A549 treated with GW870086 at 1 μM for 4 hours (cell line): ENCODE results near the gene TLCD1. TPM values are rescaled to one million over a fixed set of nuclear protein-coding genes. Genes with fewer than 3 reads are reported as not detected.

ENCODE experiments used
- total RNA-seq: library from RNA; stranded (reverse); fragments of 200-300 nt; extraction: Qiagen RNA extraction; gene quantifications from 5 replicates; pipeline ENCODE4 v1.2.3, GENCODE V29; 2022; ENCODE audit warnings: low read depth

The TLCD1 gene
- total RNA-seq, result 28.8 to 45.3 TPM (median 43.0 TPM) in 5 replicates

GRCh38 chr17:28726226-28726626 lies at the start of gene TLCD1:
TLCD1 (minus strand) TSS chr17:28726233; CDS start chr17:28726097, 136 bp downstream.

GRCh38 chr17:28743243-28744103 lies 17.4 kb upstream of the TLCD1 start, which contains the start of gene TRAF4:
TRAF4 (plus strand) TSS chr17:28744011; CDS start chr17:28744113, 102 bp downstream.

GRCh38 chr17:28728364-28729200 lies 2.5 kb upstream of the TLCD1 start, which contains the start of gene NEK8:
NEK8 (plus strand) TSS chr17:28728788; CDS start chr17:28728814, 26 bp downstream.

GRCh38 chr17:28717578-28718332 lies 8.3 kb downstream of the TLCD1 start, which contains the start of gene RAB34:
RAB34 (minus strand) TSS chr17:28717868; CDS start chr17:28717266, 602 bp downstream.

GRCh38 chr17:28711723-28712031 lies 14.4 kb downstream of the TLCD1 start, which contains the start of gene PROCA1:
PROCA1 (minus strand) TSS chr17:28711888; CDS start chr17:28711660, 228 bp downstream.

Other genes starting within 250 kb of the TLCD1 start
- 0.03 TPM in 2 of 5 replicates, not detected in the others for gene FOXN1, start 219.9 kb downstream of the TLCD1 start, total RNA-seq
- 26.8 to 35.5 TPM (median 29.7 TPM) in 5 replicates for gene UNC119, start 173.6 kb downstream of the TLCD1 start, total RNA-seq
- gene PIGS, start 154.7 kb downstream of the TLCD1 start, total RNA-seq, result 51.4 to 61.9 TPM (median 58.3 TPM) in 5 replicates
- 1.2 to 2.3 TPM (median 2.1 TPM) in 5 replicates for gene ALDOC, start 149.3 kb downstream of the TLCD1 start, total RNA-seq
- gene SPAG5, start 127.2 kb downstream of the TLCD1 start, total RNA-seq, result 70.5 to 83.0 TPM (median 75.8 TPM) in 5 replicates
- 2.5 to 4.6 TPM (median 3.8 TPM) in 5 replicates for gene RSKR, start 112.0 kb downstream of the TLCD1 start, total RNA-seq
- gene BLTP2, start 81.1 kb downstream of the TLCD1 start, total RNA-seq, result 50.8 to 63.8 TPM (median 58.0 TPM) in 5 replicates
- gene SDF2, start 64.3 kb downstream of the TLCD1 start, total RNA-seq, result 80.3 to 84.5 TPM (median 82.4 TPM) in 5 replicates
- 67.1 to 72.5 TPM (median 71.6 TPM) in 5 replicates for gene SUPT6H, start 64.0 kb downstream of the TLCD1 start, total RNA-seq
- gene PROCA1, start 14.3 kb downstream of the TLCD1 start, total RNA-seq, result 0.88 to 1.8 TPM (median 1.3 TPM) in 5 replicates
- 200 to 242 TPM (median 235 TPM) in 5 replicates for gene RAB34, start 8.4 kb downstream of the TLCD1 start, total RNA-seq
- 1,948 to 2,533 TPM (median 2,127 TPM) in 5 replicates for gene RPL23A, start 6.2 kb downstream of the TLCD1 start, total RNA-seq
- 3.3 to 4.7 TPM (median 4.5 TPM) in 5 replicates for gene NEK8, start 2.6 kb upstream of the TLCD1 start, total RNA-seq
- gene TRAF4, start 17.8 kb upstream of the TLCD1 start, total RNA-seq, result 60.4 to 85.7 TPM (median 78.9 TPM) in 5 replicates
- gene FAM222B, start 116.6 kb upstream of the TLCD1 start, total RNA-seq, result 31.7 to 38.7 TPM (median 35.9 TPM) in 5 replicates
- 73.5 to 91.3 TPM (median 88.3 TPM) in 5 replicates for gene ERAL1, start 128.8 kb upstream of the TLCD1 start, total RNA-seq
- gene FLOT2, start 171.5 kb upstream of the TLCD1 start, total RNA-seq, result 71.3 to 83.8 TPM (median 81.1 TPM) in 5 replicates
- 4.8 to 6.1 TPM (median 5.7 TPM) in 5 replicates for gene DHRS13, start 176.8 kb upstream of the TLCD1 start, total RNA-seq
- 28.3 to 36.2 TPM (median 31.9 TPM) in 5 replicates for gene PHF12, start 225.3 kb upstream of the TLCD1 start, total RNA-seq